WTC11 (cell line): ENCODE measurements around the gene GALNT2. TPM values are rescaled to one million over a fixed set of nuclear protein-coding genes. Genes with fewer than 3 reads are reported as not detected.

Source experiments
- ATAC-seq: fragments of 200-7000 bp; cut with Tn5 transposase; 2 replicates; pipeline ENCODE4 v1.10.0; 2021; ENCODE audit warnings: mild to moderate bottlenecking, moderate library complexity
- CTCF ChIA-PET: fragments of 300-600 bp; sonication (Branson Sonifier 250); formaldehyde crosslinking; loops from one replicate; lab custom pipeline; 2021; ENCODE audit warnings: antibody characterized with exemption; lab: Charles Lee
- POLR2A ChIA-PET: fragments of 350-600 bp; sonication (Branson Sonifier 250); formaldehyde crosslinking; loops from one replicate; lab custom pipeline; 2021; ENCODE audit warnings: antibody characterized with exemption; lab: Charles Lee
- DNase-seq: peaks from one replicate; pipeline ENCODE4 v3.0.0; 2021; ENCODE audit warnings: low spot score
- H3K27ac Mint-ChIP-seq: 2 replicates; pipeline ENCODE4 v1.8.0; 2021; ENCODE audit warnings: mixed read lengths
- H3K27me3 Mint-ChIP-seq: 2 replicates; pipeline ENCODE4 v1.8.0; 2021; ENCODE audit warnings: low read depth, mild to moderate bottlenecking, moderate library complexity, mixed read lengths
- H3K36me3 Mint-ChIP-seq: 2 replicates; pipeline ENCODE4 v1.8.0; 2021; ENCODE audit warnings: mixed read lengths
- H3K4me1 Mint-ChIP-seq: 2 replicates; pipeline ENCODE4 v1.8.0; 2022; ENCODE audit warnings: mixed read lengths
- H3K4me3 Mint-ChIP-seq: 2 replicates; pipeline ENCODE4 v1.8.0; 2021; ENCODE audit warnings: mild to moderate bottlenecking, moderate library complexity, mixed read lengths
- H3K9me3 Mint-ChIP-seq: 2 replicates; pipeline ENCODE4 v1.8.0; 2021; ENCODE audit warnings: mixed read lengths
- AFF4 ChIP-seq: sonication (generic); formaldehyde crosslinking; IDR thresholded peaks from 2 replicates; pipeline ENCODE4 v1.8.1; 2023; ENCODE audit warnings: mild to moderate bottlenecking, missing genetic modification reagents, borderline replicate concordance
- ATF1 ChIP-seq: sonication (generic); formaldehyde crosslinking; IDR thresholded peaks from 2 replicates; pipeline ENCODE4 v1.8.1; 2023; ENCODE audit warnings: mild to moderate bottlenecking, moderate library complexity, missing genetic modification reagents
- ATF6 ChIP-seq: sonication (generic); formaldehyde crosslinking; IDR thresholded peaks from 2 replicates; pipeline ENCODE4 v1.8.1; 2023; ENCODE audit warnings: mild to moderate bottlenecking, missing genetic modification reagents
- ELF4 ChIP-seq: sonication (generic); formaldehyde crosslinking; IDR thresholded peaks from 2 replicates; pipeline ENCODE4 v1.8.1; 2022; ENCODE audit warnings: low read depth, mild to moderate bottlenecking, moderate library complexity, missing genetic modification reagents
- ERG ChIP-seq: fragments of 250-450 bp; sonication (Bioruptor Pico); IDR thresholded peaks from 2 replicates; pipeline ENCODE4 v1.8.0; 2021; ENCODE audit warnings: mild to moderate bottlenecking
- GABPB1 ChIP-seq: sonication (generic); formaldehyde crosslinking; IDR thresholded peaks from 2 replicates; pipeline ENCODE4 v1.8.1; 2023; ENCODE audit warnings: mild to moderate bottlenecking, missing genetic modification reagents
- GRHL2 ChIP-seq: fragments of 250-450 bp; sonication (Bioruptor Pico); IDR thresholded peaks from 2 replicates; pipeline ENCODE4 v1.8.0; 2022; ENCODE audit warnings: mild to moderate bottlenecking, moderate library complexity; ENCODE audit not compliant: insufficient replicate concordance, severe bottlenecking
- JAZF1 ChIP-seq: fragments of 250-450 bp; sonication (Bioruptor Pico); IDR thresholded peaks from 2 replicates; pipeline ENCODE4 v1.9.0; 2021; ENCODE audit warnings: moderate library complexity, mild to moderate bottlenecking, inconsistent platforms
- KAT7 ChIP-seq: sonication (generic); formaldehyde crosslinking; IDR thresholded peaks from 2 replicates; pipeline ENCODE4 v1.8.1; 2023; ENCODE audit warnings: missing genetic modification reagents, mild to moderate bottlenecking, borderline replicate concordance
- OVOL2 ChIP-seq: fragments of 250-450 bp; sonication (Bioruptor Pico); IDR thresholded peaks from 2 replicates; pipeline ENCODE4 v1.9.0; 2021; ENCODE audit warnings: mild to moderate bottlenecking, borderline replicate concordance
- SOX15 ChIP-seq: fragments of 250-450 bp; sonication (Bioruptor Pico); IDR thresholded peaks from 2 replicates; pipeline ENCODE4 v1.9.0; 2021; ENCODE audit warnings: mild to moderate bottlenecking
- STAT6 ChIP-seq: sonication (generic); formaldehyde crosslinking; conservative IDR thresholded peaks from 2 replicates; pipeline ENCODE4 v1.8.1; 2023; ENCODE audit warnings: mild to moderate bottlenecking, low read depth, missing genetic modification reagents, moderate library complexity
- ZBTB43 ChIP-seq: sonication (generic); formaldehyde crosslinking; IDR thresholded peaks from 2 replicates; pipeline ENCODE4 v1.8.1; 2023; ENCODE audit warnings: mild to moderate bottlenecking, missing genetic modification reagents
- ZMAT4 ChIP-seq: fragments of 250-450 bp; sonication (Bioruptor Pico); IDR thresholded peaks from 2 replicates; pipeline ENCODE4 v1.9.0; 2021; ENCODE audit warnings: mild to moderate bottlenecking
- ZNF512 ChIP-seq: sonication (generic); formaldehyde crosslinking; IDR thresholded peaks from 2 replicates; pipeline ENCODE4 v1.8.1; 2022; ENCODE audit warnings: missing genetic modification reagents, borderline replicate concordance
- total RNA-seq: library from RNA; stranded (reverse); gene quantifications from 3 replicates; pipeline ENCODE4 v1.2.3, GENCODE V29; 2021

The GALNT2 gene
- total RNA-seq, 1 experiment from 2014 or later = 74.8 TPM

GRCh38 chr1:230254265-230254664 is 187.2 kb downstream of the GALNT2 start (continued):
- TF ChIP-seq ZNF512 (CRISPR knock-in tag) (no peak), ATF1 (CRISPR knock-in tag) (no peak), AFF4 (CRISPR knock-in tag) (no peak)

- ChIA-PET CTCF (no interaction called here), POLR2A (no interaction called here)
- Mint-ChIP-seq H3K9me3 (peaks cover 16% of the 10 kb centered on the region), H3K27ac (0 out of 2 replicates have a peak overlapping the region, but pooled peaks have one; percentile 2), H3K4me1 (peaks cover 24% of the 10 kb centered on the region), H3K4me3 (no peak overlapping the region), H3K36me3 (peaks cover 49% of the 10 kb centered on the region), H3K27me3 (no peaks in the 10 kb centered on the region)
- no peak for TF ChIP-seq GRHL2 (CRISPR knock-in tag)
- TF ChIP-seq OVOL2 (CRISPR knock-in tag) = no peak
- TF ChIP-seq ZMAT4 (CRISPR knock-in tag) = no peak
- no peak for TF ChIP-seq ELF4
- no peak for TF ChIP-seq GABPB1 (CRISPR knock-in tag)
- TF ChIP-seq SOX15 (CRISPR knock-in tag) = no peak
- TF ChIP-seq ZBTB43 (CRISPR knock-in tag) = no peak
- TF ChIP-seq JAZF1 (CRISPR knock-in tag) = no peak
- no peak for TF ChIP-seq AFF4 (CRISPR knock-in tag)
- DNase-seq (no peak), ATAC-seq (no peak)
Observed at GRCh38 chr1:230255116-230255515, 188.1 kb downstream of the GALNT2 start.

GRCh38 chr1:230255991-230256390 is 189.0 kb downstream of the GALNT2 start:
- Mint-ChIP-seq H3K9me3 (peaks cover 16% of the 10 kb centered on the region), H3K36me3 (peaks cover 49% of the 10 kb centered on the region), H3K27ac (no peak overlapping the region), H3K27me3 (no peaks in the 10 kb centered on the region), H3K4me3 (no peak overlapping the region), H3K4me1 (peaks cover 15% of the 10 kb centered on the region)
- ChIA-PET POLR2A (interaction anchor here (0.7 kb wide), 1 partner anchor 200 kb away, joined by 6 read pairs; no protein-coding TSS in a partner anchor), CTCF (no interaction called here)
- ATAC-seq (no peak), DNase-seq (no peak)
- no peak for TF ChIP-seq ERG (CRISPR knock-in tag)
- no peak for TF ChIP-seq ATF6 (CRISPR knock-in tag)
- TF ChIP-seq STAT6 (CRISPR knock-in tag) = no peak
- TF ChIP-seq KAT7 (CRISPR knock-in tag) = no peak
